Caco-2 (cell line): ENCODE results near the gene SLC7A11. TPM values are rescaled to one million over a fixed set of nuclear protein-coding genes. Genes with fewer than 3 reads are reported as not detected.

Experiments
- BruUV-seq: library from RNA; stranded (reverse); fragments of 400-500 nt; replicated peaks from 2 replicates; lab custom pipeline; 2021; lab: Mats Ljungman, UMichigan
- CTCF ChIA-PET: fragments of 300-600 bp; sonication (Branson Sonifier 250); formaldehyde crosslinking; loops from one replicate; lab custom pipeline; 2022; ENCODE audit warnings: antibody characterized with exemption; lab: Charles Lee
- POLR2A ChIA-PET: fragments of 300-600 bp; sonication (Branson Sonifier 250); formaldehyde crosslinking; loops from one replicate; lab custom pipeline; 2022; ENCODE audit warnings: antibody characterized with exemption; lab: Charles Lee
- DNase-seq, 2 experiments: peaks; one replicate each; pipeline versions ENCODE4 v3.0.0 to v3.0.0-alpha.2; 2020 to 2022
- H3K27me3 ChIP-seq: replicated peaks from 2 replicates; pipeline ENCODE4 v1.6.0; 2011; ENCODE audit warnings: low read length; ENCODE audit not compliant: control insufficient read depth, insufficient read depth
- H3K36me3 ChIP-seq: 2 replicates; pipeline ENCODE4 v1.5.1; 2011; ENCODE audit warnings: low read length; ENCODE audit not compliant: control insufficient read depth, insufficient read depth
- H3K4me1 ChIP-seq: fragments of 250-450 bp; sonication (Bioruptor Pico); 2 replicates; pipeline ENCODE4 v1.5.1; 2020; ENCODE audit warnings: mild to moderate bottlenecking
- H3K4me3 ChIP-seq: 2 replicates; pipeline ENCODE4 v1.5.1; 2011; ENCODE audit warnings: low read depth, mild to moderate bottlenecking, control low read depth, low read length
- H3K9me3 ChIP-seq: fragments of 250-450 bp; sonication (Bioruptor Pico); 2 replicates; pipeline ENCODE4 v1.5.1; 2020; ENCODE audit warnings: mild to moderate bottlenecking, moderate library complexity
- H3K27ac Mint-ChIP-seq: one replicate; pipeline ENCODE4 v1.8.0; 2022; ENCODE audit warnings: mixed read lengths; ENCODE audit not compliant: unreplicated experiment
- H3K27me3 Mint-ChIP-seq: one replicate; pipeline ENCODE4 v1.8.0; 2022; ENCODE audit warnings: mixed read lengths; ENCODE audit not compliant: insufficient read depth, unreplicated experiment
- H3K36me3 Mint-ChIP-seq: one replicate; pipeline ENCODE4 v1.8.0; 2022; ENCODE audit warnings: mild to moderate bottlenecking, mixed read lengths; ENCODE audit not compliant: insufficient read depth, unreplicated experiment
- H3K4me1 Mint-ChIP-seq: one replicate; pipeline ENCODE4 v1.8.0; 2022; ENCODE audit warnings: low read depth, mixed read lengths; ENCODE audit not compliant: unreplicated experiment
- H3K4me3 Mint-ChIP-seq: one replicate; pipeline ENCODE4 v1.8.0; 2022; ENCODE audit warnings: mild to moderate bottlenecking, moderate library complexity, mixed read lengths; ENCODE audit not compliant: unreplicated experiment
- H3K9me3 Mint-ChIP-seq: one replicate; pipeline ENCODE4 v1.8.0; 2022; ENCODE audit warnings: mixed read lengths; ENCODE audit not compliant: unreplicated experiment
- intact Hi-C: fragments of 100-400 bp; cut with micrococcal nuclease; formaldehyde crosslinking; loops from one replicate; pipeline ENCODE4 v1.10.0; 2022; ENCODE audit not compliant: unreplicated experiment
- total RNA-seq: library from RNA; stranded (reverse); gene quantifications from 2 replicates; pipeline ENCODE4 v1.2.3, GENCODE V29; 2022
- TF ChIP-seq, protein P1 (sequence below), 2 experiments: fragments of 200-600 bp in 1 of 2; IDR thresholded peaks; 1 replicate in 1 of 2; 2 replicates in 1 of 2; pipeline versions ENCODE4 v1.5.1 to v1.8.0; 2011 to 2022; ENCODE audit warnings: antibody characterized with exemption in 1 of 2, control low read depth in 1 of 2, inconsistent platforms in 1 of 2, low read depth in 1 of 2, low read length in 1 of 2, mild to moderate bottlenecking in 1 of 2, moderate library complexity in 1 of 2; ENCODE audit not compliant: insufficient read depth in 1 of 2, severe bottlenecking in 1 of 2, unreplicated experiment in 1 of 2

SLC7A11 gene
- total RNA-seq, 1 experiment from 2014 or later, result 41.1 TPM

DNA sequence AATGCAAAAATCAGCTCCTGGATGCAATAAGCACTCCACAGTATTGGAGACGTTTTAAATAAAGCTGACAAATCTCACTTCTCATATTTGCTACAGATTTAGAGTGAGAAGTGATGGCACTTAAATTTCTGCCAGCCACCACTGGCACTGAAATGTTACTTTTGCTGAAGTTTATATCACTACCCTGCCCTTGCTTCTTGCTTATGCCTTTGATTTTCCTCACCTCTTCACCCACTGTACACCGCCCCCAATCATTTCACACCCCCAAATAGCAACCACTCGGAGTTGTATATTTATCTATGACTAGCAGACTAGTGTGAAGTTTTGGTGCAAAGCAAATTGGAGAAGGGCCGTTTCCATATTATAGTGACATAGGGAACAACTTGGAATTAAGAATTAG lies 19.9 kb upstream of the SLC7A11 start:
- TF ChIP-seq, protein P1, sequence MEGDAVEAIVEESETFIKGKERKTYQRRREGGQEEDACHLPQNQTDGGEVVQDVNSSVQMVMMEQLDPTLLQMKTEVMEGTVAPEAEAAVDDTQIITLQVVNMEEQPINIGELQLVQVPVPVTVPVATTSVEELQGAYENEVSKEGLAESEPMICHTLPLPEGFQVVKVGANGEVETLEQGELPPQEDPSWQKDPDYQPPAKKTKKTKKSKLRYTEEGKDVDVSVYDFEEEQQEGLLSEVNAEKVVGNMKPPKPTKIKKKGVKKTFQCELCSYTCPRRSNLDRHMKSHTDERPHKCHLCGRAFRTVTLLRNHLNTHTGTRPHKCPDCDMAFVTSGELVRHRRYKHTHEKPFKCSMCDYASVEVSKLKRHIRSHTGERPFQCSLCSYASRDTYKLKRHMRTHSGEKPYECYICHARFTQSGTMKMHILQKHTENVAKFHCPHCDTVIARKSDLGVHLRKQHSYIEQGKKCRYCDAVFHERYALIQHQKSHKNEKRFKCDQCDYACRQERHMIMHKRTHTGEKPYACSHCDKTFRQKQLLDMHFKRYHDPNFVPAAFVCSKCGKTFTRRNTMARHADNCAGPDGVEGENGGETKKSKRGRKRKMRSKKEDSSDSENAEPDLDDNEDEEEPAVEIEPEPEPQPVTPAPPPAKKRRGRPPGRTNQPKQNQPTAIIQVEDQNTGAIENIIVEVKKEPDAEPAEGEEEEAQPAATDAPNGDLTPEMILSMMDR (IDR thresholded peaks at IDR 0.05; ENCODE audit: insufficient read depth in 1 of 2, low read depth in 1 of 2, low read length in 1 of 2, severe bottlenecking in 1 of 2, unreplicated experiment in 1 of 2), result no peak
- Mint-ChIP-seq H3K27me3 (no peaks in the 10 kb centered on the region), H3K9me3 (no peaks in the 10 kb centered on the region), H3K27ac (no peak overlapping the region), H3K36me3 (no peaks in the 10 kb centered on the region), H3K4me3 (no peak overlapping the region), H3K4me1 (peaks cover 16% of the 10 kb centered on the region)
- H3K4me3 ChIP-seq, result no peak overlapping the region
- H3K27me3 ChIP-seq, result no peaks in the 10 kb centered on the region
- BruUV-seq, result no TSS peak
- peaks cover 32% of the 10 kb centered on the region for H3K4me1 ChIP-seq
- POLR2A ChIA-PET, result no interaction called here
- intact Hi-C loops, result no loop called here
- CTCF ChIA-PET, result no interaction called here
- no peak for DNase-seq
- H3K9me3 ChIP-seq, result no peaks in the 10 kb centered on the region
- no peaks in the 10 kb centered on the region for H3K36me3 ChIP-seq

DNA sequence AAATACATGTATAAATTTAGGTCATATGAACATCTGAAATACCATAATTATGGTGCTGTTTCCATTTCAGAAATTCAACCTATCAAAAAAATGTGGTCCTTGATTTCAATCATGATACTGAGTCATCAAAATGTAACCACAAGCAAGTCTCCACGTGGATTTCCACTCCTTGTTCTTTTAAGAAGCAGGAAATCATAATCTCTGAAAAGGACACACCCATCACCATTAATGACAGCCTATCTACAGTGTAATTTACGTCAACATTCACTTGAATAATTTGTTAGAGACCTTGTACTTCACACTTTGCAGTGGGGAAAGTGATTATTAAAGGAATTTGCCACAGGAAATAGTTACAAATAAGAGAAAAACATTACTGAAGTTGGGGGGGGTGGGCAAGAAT lies 17.7 kb upstream of the SLC7A11 start:
- Histone ChIP-seq H3K4me1 (peaks cover 32% of the 10 kb centered on the region), H3K9me3 (no peaks in the 10 kb centered on the region), H3K36me3 (no peaks in the 10 kb centered on the region), H3K27me3 (no peaks in the 10 kb centered on the region), H3K4me3 (no peak overlapping the region)
- H3K9me3 Mint-ChIP-seq, result no peaks in the 10 kb centered on the region
- BruUV-seq, result no TSS peak
- H3K27me3 Mint-ChIP-seq, result no peaks in the 10 kb centered on the region
- H3K4me1 Mint-ChIP-seq, result peaks cover 16% of the 10 kb centered on the region
- POLR2A ChIA-PET, result no interaction called here
- no peaks in the 10 kb centered on the region for H3K36me3 Mint-ChIP-seq
- CTCF ChIA-PET, result no interaction called here
- TF ChIP-seq, protein P1 (IDR thresholded peaks at IDR 0.05; ENCODE audit: insufficient read depth in 1 of 2, low read depth in 1 of 2, low read length in 1 of 2, severe bottlenecking in 1 of 2, unreplicated experiment in 1 of 2), result no peak
- intact Hi-C loops, result no loop called here
- no peak overlapping the region for H3K4me3 Mint-ChIP-seq
- DNase-seq, result no peak
- H3K27ac Mint-ChIP-seq, result no peak overlapping the region

DNA sequence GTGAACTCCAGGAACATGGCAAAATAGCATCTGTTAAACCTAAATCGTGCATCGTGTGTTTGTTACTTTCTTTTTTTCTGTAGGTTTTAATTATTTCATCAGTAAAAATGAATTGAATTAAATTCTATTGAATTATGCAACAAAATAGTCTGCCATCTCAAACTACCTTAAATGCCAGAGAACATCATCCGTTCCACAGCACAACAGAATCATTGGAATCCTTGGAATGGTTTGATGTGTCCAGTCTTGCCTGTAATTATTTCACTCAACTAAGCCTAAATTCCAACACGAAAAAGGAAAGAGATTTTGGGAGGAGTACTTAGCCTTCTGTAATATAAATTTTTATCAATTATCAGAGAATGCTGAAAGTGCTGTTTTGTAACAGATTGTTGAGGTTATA lies 17.1 kb upstream of the SLC7A11 start:
- Histone ChIP-seq H3K4me1 (peaks cover 32% of the 10 kb centered on the region), H3K36me3 (no peaks in the 10 kb centered on the region), H3K27me3 (no peaks in the 10 kb centered on the region), H3K9me3 (no peaks in the 10 kb centered on the region), H3K4me3 (no peak overlapping the region)
- no peaks in the 10 kb centered on the region for H3K36me3 Mint-ChIP-seq
- CTCF ChIA-PET, result no interaction called here
- H3K27me3 Mint-ChIP-seq, result no peaks in the 10 kb centered on the region
- no TSS peak for BruUV-seq
- DNase-seq, result no peak
- no peak overlapping the region for H3K27ac Mint-ChIP-seq
- no peak overlapping the region for H3K4me3 Mint-ChIP-seq
- POLR2A ChIA-PET, result no interaction called here
- H3K4me1 Mint-ChIP-seq, result peaks cover 16% of the 10 kb centered on the region
- intact Hi-C loops, result no loop called here
- TF ChIP-seq, protein P1 (IDR thresholded peaks at IDR 0.05; ENCODE audit: insufficient read depth in 1 of 2, low read depth in 1 of 2, low read length in 1 of 2, severe bottlenecking in 1 of 2, unreplicated experiment in 1 of 2), result no peak
- H3K9me3 Mint-ChIP-seq, result no peaks in the 10 kb centered on the region
